PFSK-1 (cell line): ENCODE results near the gene THUMPD1.

Experiments
- POLR2AphosphoS5 ChIP-seq: IDR thresholded peaks from 2 replicates; pipeline ENCODE4 v1.6.1; 2012; ENCODE audit warnings: low read depth, mild to moderate bottlenecking, control low read depth, low read length, moderate library complexity
- SIN3A ChIP-seq: IDR thresholded peaks from 2 replicates; pipeline ENCODE4 v1.6.1; 2012; ENCODE audit warnings: mild to moderate bottlenecking, low read length, moderate library complexity, borderline replicate concordance; ENCODE audit not compliant: insufficient read depth
- TF ChIP-seq, protein P1 (sequence below), 2 experiments: IDR thresholded peaks; 2 replicates each; pipeline versions ENCODE4 v1.6.1 to v1.8.0; 2011 to 2012; ENCODE audit warnings: low read depth in 2 of 2, low read length in 2 of 2, control low read depth in 1 of 2, inconsistent platforms in 1 of 2, mild to moderate bottlenecking in 1 of 2, moderate library complexity in 1 of 2; ENCODE audit not compliant: insufficient read depth in 1 of 2

- no peak for TF ChIP-seq POLR2AphosphoS5
- TF ChIP-seq, protein P1, sequence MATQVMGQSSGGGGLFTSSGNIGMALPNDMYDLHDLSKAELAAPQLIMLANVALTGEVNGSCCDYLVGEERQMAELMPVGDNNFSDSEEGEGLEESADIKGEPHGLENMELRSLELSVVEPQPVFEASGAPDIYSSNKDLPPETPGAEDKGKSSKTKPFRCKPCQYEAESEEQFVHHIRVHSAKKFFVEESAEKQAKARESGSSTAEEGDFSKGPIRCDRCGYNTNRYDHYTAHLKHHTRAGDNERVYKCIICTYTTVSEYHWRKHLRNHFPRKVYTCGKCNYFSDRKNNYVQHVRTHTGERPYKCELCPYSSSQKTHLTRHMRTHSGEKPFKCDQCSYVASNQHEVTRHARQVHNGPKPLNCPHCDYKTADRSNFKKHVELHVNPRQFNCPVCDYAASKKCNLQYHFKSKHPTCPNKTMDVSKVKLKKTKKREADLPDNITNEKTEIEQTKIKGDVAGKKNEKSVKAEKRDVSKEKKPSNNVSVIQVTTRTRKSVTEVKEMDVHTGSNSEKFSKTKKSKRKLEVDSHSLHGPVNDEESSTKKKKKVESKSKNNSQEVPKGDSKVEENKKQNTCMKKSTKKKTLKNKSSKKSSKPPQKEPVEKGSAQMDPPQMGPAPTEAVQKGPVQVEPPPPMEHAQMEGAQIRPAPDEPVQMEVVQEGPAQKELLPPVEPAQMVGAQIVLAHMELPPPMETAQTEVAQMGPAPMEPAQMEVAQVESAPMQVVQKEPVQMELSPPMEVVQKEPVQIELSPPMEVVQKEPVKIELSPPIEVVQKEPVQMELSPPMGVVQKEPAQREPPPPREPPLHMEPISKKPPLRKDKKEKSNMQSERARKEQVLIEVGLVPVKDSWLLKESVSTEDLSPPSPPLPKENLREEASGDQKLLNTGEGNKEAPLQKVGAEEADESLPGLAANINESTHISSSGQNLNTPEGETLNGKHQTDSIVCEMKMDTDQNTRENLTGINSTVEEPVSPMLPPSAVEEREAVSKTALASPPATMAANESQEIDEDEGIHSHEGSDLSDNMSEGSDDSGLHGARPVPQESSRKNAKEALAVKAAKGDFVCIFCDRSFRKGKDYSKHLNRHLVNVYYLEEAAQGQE (IDR thresholded peaks at IDR 0.05; ENCODE audit: insufficient read depth in 1 of 2, low read depth in 2 of 2, low read length in 2 of 2) = no peak
- no peak for TF ChIP-seq SIN3A
Measured at GRCh38 chr16:20696618-20697017, 45.0 kb downstream of the THUMPD1 start.
